Astrocyte (in vitro differentiated cells and primary cell): ENCODE results near the gene CFAP43.

Experiments used
- EZH2 ChIP-seq: IDR thresholded peaks from 2 replicates; pipeline ENCODE4 v1.6.1; 2012; ENCODE audit warnings: mild to moderate bottlenecking, low read length, inconsistent platforms; ENCODE audit not compliant: insufficient read depth
- TF ChIP-seq, protein P1 (sequence below): IDR thresholded peaks from 2 replicates; pipeline ENCODE4 v1.5.1; 2011; ENCODE audit warnings: low read depth, mild to moderate bottlenecking, inconsistent platforms, low read length, moderate library complexity; ENCODE audit not compliant: insufficient read depth

GRCh38 chr10:104127411-104127810, 104.8 kb downstream of the CFAP43 start:
- TF ChIP-seq EZH2 = no peak
- TF ChIP-seq, protein P1, sequence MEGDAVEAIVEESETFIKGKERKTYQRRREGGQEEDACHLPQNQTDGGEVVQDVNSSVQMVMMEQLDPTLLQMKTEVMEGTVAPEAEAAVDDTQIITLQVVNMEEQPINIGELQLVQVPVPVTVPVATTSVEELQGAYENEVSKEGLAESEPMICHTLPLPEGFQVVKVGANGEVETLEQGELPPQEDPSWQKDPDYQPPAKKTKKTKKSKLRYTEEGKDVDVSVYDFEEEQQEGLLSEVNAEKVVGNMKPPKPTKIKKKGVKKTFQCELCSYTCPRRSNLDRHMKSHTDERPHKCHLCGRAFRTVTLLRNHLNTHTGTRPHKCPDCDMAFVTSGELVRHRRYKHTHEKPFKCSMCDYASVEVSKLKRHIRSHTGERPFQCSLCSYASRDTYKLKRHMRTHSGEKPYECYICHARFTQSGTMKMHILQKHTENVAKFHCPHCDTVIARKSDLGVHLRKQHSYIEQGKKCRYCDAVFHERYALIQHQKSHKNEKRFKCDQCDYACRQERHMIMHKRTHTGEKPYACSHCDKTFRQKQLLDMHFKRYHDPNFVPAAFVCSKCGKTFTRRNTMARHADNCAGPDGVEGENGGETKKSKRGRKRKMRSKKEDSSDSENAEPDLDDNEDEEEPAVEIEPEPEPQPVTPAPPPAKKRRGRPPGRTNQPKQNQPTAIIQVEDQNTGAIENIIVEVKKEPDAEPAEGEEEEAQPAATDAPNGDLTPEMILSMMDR = no peak
